Measurements from ENCODE around the gene DPH6. TPM values are rescaled to one million over a fixed set of nuclear protein-coding genes. Genes with fewer than 3 reads are reported as not detected.

The DPH6 gene
- total RNA-seq, 1 experiment from 2014 or later = 31.7 TPM

DNA sequence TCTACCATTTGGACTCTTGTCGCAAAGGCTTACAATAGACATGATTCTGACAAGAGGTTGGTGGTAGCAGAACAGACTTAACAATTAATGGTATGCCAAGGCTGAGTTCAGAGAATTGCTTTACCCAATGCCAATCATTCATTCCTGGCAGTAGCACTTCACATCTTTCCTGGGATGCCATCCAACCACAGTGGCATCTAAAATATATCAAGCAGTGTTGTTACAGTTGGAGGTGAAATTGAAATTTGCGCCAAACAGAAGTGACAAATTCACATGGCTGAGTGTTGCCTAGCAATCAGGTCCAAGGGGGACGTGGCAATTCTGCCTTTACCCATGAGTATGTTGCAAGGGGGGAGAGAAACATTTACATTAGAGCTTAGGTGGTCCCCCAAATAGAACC is 21.0 kb upstream of the DPH6 start (continued):
- TF ChIP-seq NFYB (CRISPR knock-in tag; conservative IDR thresholded peaks at IDR 0.05; ENCODE audit: low read depth) (no peak), ZNF317 (CRISPR knock-in tag; IDR thresholded peaks at IDR 0.05; ENCODE audit: borderline replicate concordance, low read depth) (no peak), SMAD4 (CRISPR knock-in tag; IDR thresholded peaks at IDR 0.05) (no peak), ETV6 (CRISPR knock-in tag; IDR thresholded peaks at IDR 0.05) (no peak)
- TF ChIP-seq, protein P1, sequence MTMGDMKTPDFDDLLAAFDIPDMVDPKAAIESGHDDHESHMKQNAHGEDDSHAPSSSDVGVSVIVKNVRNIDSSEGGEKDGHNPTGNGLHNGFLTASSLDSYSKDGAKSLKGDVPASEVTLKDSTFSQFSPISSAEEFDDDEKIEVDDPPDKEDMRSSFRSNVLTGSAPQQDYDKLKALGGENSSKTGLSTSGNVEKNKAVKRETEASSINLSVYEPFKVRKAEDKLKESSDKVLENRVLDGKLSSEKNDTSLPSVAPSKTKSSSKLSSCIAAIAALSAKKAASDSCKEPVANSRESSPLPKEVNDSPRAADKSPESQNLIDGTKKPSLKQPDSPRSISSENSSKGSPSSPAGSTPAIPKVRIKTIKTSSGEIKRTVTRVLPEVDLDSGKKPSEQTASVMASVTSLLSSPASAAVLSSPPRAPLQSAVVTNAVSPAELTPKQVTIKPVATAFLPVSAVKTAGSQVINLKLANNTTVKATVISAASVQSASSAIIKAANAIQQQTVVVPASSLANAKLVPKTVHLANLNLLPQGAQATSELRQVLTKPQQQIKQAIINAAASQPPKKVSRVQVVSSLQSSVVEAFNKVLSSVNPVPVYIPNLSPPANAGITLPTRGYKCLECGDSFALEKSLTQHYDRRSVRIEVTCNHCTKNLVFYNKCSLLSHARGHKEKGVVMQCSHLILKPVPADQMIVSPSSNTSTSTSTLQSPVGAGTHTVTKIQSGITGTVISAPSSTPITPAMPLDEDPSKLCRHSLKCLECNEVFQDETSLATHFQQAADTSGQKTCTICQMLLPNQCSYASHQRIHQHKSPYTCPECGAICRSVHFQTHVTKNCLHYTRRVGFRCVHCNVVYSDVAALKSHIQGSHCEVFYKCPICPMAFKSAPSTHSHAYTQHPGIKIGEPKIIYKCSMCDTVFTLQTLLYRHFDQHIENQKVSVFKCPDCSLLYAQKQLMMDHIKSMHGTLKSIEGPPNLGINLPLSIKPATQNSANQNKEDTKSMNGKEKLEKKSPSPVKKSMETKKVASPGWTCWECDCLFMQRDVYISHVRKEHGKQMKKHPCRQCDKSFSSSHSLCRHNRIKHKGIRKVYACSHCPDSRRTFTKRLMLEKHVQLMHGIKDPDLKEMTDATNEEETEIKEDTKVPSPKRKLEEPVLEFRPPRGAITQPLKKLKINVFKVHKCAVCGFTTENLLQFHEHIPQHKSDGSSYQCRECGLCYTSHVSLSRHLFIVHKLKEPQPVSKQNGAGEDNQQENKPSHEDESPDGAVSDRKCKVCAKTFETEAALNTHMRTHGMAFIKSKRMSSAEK (CRISPR knock-in tag; IDR thresholded peaks at IDR 0.05; ENCODE audit: borderline replicate concordance) = no peak
- TF ChIP-seq, protein P2, sequence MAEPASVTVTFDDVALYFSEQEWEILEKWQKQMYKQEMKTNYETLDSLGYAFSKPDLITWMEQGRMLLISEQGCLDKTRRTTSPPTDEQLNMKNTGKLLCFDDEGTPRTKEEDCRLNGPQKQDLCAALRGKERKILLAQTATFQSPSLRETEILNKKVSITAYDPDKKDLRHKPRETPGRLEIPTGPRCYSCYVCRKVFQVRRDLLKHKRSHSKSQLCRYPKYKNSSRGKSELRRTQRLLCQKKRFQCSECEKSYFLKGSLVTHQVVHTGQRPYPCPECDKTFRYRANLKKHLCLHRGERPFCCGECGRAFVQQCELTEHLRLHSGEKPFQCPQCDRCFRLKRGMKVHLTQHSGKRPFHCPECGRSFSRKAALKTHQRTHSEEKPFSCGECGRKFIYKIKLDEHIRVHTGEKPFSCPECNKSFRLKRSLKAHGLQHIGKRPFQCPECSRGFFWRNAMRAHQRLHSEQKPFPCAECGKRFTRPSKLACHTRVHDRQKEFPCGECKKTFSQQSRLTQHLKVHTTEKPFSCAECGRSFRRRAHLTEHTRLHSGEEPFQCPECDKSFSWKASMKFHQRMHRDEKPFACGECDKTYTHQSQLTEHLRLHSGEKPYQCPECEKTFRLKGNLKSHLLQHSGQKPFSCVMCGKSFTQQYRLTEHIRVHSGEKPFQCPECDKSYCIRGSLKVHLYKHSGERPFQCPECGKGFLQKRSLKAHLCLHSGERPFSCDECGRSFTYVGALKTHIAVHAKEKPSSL (CRISPR knock-in tag; conservative IDR thresholded peaks at IDR 0.05) = no peak
- TF ChIP-seq, protein P3, sequence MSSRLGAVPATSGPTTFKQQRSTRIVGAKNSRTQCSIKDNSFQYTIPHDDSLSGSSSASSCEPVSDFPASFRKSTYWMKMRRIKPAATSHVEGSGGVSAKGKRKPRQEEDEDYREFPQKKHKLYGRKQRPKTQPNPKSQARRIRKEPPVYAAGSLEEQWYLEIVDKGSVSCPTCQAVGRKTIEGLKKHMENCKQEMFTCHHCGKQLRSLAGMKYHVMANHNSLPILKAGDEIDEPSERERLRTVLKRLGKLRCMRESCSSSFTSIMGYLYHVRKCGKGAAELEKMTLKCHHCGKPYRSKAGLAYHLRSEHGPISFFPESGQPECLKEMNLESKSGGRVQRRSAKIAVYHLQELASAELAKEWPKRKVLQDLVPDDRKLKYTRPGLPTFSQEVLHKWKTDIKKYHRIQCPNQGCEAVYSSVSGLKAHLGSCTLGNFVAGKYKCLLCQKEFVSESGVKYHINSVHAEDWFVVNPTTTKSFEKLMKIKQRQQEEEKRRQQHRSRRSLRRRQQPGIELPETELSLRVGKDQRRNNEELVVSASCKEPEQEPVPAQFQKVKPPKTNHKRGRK (CRISPR knock-in tag; IDR thresholded peaks at IDR 0.05; ENCODE audit: borderline replicate concordance) = no peak

DNA sequence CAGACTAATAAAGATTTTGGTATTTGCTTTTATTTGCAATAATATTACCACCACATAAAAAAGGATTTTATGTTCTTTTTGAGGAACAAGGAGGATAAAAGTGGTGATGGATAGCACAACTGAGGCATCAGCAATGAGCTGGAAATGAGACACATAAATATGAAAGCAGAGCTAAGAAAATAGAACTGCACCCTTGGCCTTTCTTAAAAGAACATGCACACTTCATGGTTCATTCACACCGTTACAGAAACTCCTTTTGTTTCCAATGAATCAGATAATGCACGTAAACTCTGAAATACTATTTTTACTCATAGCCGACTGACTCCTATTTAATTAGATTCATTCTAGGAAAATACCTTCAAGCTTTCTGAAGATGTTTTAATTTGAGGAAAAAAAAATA is 19.9 kb upstream of the DPH6 start:
- DNase-seq (ENCODE audit: low spot score) (no peak), ATAC-seq (no peak)
- Mint-ChIP-seq H3K4me3 (no peak overlapping the region), H3K36me3 (no peaks in the 10 kb centered on the region), H3K9me3 (no peaks in the 10 kb centered on the region), H3K27ac (no peak overlapping the region), H3K27me3 (ENCODE audit: low read depth) (no peaks in the 10 kb centered on the region), H3K4me1 (0 out of 2 replicates have a peak, but pooled peaks cover 3% of the 10 kb centered on the region)
- TF ChIP-seq, protein P4, sequence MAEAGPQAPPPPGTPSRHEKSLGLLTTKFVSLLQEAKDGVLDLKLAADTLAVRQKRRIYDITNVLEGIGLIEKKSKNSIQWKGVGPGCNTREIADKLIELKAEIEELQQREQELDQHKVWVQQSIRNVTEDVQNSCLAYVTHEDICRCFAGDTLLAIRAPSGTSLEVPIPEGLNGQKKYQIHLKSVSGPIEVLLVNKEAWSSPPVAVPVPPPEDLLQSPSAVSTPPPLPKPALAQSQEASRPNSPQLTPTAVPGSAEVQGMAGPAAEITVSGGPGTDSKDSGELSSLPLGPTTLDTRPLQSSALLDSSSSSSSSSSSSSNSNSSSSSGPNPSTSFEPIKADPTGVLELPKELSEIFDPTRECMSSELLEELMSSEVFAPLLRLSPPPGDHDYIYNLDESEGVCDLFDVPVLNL (CRISPR knock-in tag; IDR thresholded peaks at IDR 0.05; ENCODE audit: borderline replicate concordance, low read depth) = no peak
- TF ChIP-seq, protein P5, sequence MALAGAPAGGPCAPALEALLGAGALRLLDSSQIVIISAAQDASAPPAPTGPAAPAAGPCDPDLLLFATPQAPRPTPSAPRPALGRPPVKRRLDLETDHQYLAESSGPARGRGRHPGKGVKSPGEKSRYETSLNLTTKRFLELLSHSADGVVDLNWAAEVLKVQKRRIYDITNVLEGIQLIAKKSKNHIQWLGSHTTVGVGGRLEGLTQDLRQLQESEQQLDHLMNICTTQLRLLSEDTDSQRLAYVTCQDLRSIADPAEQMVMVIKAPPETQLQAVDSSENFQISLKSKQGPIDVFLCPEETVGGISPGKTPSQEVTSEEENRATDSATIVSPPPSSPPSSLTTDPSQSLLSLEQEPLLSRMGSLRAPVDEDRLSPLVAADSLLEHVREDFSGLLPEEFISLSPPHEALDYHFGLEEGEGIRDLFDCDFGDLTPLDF (CRISPR knock-in tag; IDR thresholded peaks at IDR 0.05) = no peak
- CTCF ChIA-PET = no interaction called here
- POLR2A ChIA-PET = no interaction called here

DNA sequence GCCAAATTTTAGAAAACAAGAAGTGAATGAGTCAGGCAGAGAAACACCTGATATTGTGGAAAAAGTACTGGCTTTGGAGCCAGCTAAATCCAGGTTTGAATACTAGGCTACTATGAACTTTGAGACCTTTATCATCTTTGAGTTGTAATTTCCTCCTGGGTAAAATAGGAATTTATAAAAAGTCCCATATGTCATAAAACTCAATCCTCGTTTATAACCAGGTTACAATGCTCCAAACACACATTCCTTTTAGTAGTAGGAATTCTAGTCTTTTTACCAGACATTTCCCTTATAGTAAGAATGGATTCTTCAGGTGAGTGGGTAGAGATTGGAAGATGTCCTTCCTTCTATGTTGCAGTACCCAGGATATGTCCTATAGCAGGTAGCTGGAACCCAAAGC is 16.7 kb upstream of the DPH6 start:
- no peaks in the 10 kb centered on the region for H3K36me3 Mint-ChIP-seq
- no peak for ATAC-seq

More for the DNA sequence above, 16.7 kb upstream of the DPH6 start:
- ChIA-PET POLR2A (no interaction called here), CTCF (no interaction called here)
- no peaks in the 10 kb centered on the region for H3K9me3 Mint-ChIP-seq
- no peak for DNase-seq (ENCODE audit: low spot score)
- H3K27me3 Mint-ChIP-seq (ENCODE audit: low read depth) = no peaks in the 10 kb centered on the region
- TF ChIP-seq ZNF263 (CRISPR knock-in tag; IDR thresholded peaks at IDR 0.05; ENCODE audit: low read depth) = no peak
- no peak for TF ChIP-seq ZNF317 (CRISPR knock-in tag; IDR thresholded peaks at IDR 0.05; ENCODE audit: borderline replicate concordance, low read depth)
- no peak for TF ChIP-seq ZNF121 (CRISPR knock-in tag; IDR thresholded peaks at IDR 0.05)
- TF ChIP-seq, protein P6, sequence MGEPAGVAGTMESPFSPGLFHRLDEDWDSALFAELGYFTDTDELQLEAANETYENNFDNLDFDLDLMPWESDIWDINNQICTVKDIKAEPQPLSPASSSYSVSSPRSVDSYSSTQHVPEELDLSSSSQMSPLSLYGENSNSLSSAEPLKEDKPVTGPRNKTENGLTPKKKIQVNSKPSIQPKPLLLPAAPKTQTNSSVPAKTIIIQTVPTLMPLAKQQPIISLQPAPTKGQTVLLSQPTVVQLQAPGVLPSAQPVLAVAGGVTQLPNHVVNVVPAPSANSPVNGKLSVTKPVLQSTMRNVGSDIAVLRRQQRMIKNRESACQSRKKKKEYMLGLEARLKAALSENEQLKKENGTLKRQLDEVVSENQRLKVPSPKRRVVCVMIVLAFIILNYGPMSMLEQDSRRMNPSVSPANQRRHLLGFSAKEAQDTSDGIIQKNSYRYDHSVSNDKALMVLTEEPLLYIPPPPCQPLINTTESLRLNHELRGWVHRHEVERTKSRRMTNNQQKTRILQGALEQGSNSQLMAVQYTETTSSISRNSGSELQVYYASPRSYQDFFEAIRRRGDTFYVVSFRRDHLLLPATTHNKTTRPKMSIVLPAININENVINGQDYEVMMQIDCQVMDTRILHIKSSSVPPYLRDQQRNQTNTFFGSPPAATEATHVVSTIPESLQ (CRISPR knock-in tag; IDR thresholded peaks at IDR 0.05) = no peak
- no peak overlapping the region for H3K27ac Mint-ChIP-seq
- no peaks in the 10 kb centered on the region for H3K4me1 Mint-ChIP-seq
- no peak overlapping the region for H3K4me3 Mint-ChIP-seq
